ENCODE results near the gene ST6GALNAC3.

DNA sequence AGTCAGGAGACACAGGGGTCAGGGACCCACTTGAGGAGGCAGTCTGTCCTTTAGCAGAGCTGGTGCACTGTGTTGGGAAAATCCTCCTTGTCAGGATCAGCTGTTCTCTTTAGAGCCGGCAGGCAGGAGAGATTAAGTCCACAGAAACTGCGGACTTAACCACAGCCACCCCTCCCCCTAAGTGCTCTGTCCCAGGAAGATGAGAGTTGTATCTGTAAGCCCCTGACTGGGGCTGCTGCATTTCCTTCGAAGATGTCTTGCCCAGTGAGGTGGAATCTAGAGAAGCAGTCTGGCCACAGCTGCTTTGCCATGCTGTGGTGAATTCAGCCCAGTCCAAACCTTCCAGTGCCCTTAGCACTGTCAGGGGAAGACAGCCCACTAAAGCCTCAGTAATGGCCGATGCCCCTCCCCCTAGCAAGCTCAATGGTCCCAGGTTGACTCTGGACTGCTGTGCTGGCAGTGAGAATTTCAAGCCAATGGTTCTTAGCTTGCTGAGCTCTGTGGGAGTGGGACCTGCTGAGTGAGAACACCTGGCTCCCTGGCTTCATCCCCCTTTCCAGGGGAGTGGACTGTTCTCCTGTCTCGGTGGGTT, 172.8 kb downstream of the ST6GALNAC3 start:
- TF ChIP-seq, protein P1, sequence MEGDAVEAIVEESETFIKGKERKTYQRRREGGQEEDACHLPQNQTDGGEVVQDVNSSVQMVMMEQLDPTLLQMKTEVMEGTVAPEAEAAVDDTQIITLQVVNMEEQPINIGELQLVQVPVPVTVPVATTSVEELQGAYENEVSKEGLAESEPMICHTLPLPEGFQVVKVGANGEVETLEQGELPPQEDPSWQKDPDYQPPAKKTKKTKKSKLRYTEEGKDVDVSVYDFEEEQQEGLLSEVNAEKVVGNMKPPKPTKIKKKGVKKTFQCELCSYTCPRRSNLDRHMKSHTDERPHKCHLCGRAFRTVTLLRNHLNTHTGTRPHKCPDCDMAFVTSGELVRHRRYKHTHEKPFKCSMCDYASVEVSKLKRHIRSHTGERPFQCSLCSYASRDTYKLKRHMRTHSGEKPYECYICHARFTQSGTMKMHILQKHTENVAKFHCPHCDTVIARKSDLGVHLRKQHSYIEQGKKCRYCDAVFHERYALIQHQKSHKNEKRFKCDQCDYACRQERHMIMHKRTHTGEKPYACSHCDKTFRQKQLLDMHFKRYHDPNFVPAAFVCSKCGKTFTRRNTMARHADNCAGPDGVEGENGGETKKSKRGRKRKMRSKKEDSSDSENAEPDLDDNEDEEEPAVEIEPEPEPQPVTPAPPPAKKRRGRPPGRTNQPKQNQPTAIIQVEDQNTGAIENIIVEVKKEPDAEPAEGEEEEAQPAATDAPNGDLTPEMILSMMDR (IDR thresholded peaks at IDR 0.05) = no peak
- TF ChIP-seq POLR2A (IDR thresholded peaks at IDR 0.05) = no peak
